ENCODE measurements around the gene TSPAN31.

GRCh38 chr12:57744777-57745484, at the start of gene TSPAN31:
- no peak for TF ChIP-seq EZH2 (IDR thresholded peaks at IDR 0.05; ENCODE audit: borderline replicate concordance, low read length)
- no peak for TF ChIP-seq CTCF (IDR thresholded peaks at IDR 0.05; ENCODE audit: low read length)
